CD4-positive, alpha-beta memory T cell (primary cell): ENCODE results near the gene HMX2. TPM values are rescaled to one million over a fixed set of nuclear protein-coding genes. Genes with fewer than 3 reads are reported as not detected.
A peak's percentile ranks its signal among the peaks of the same experiment; 100 is the strongest.

Source experiments
- CTCF ChIA-PET: fragments of 350-600 bp; sonication (Branson Sonifier 250); formaldehyde crosslinking; loops from one replicate; lab custom pipeline; 2021; ENCODE audit warnings: inconsistent platforms; ENCODE audit not compliant: partially characterized antibody; lab: Charles Lee
- POLR2A ChIA-PET: fragments of 350-600 bp; sonication (Branson Sonifier 250); formaldehyde crosslinking; loops from one replicate; lab custom pipeline; 2021; ENCODE audit not compliant: partially characterized antibody; lab: Charles Lee
- DNase-seq, 5 donors: peaks; one replicate each; pipeline versions ENCODE4 v3.0.0 to v3.0.0-alpha.2; 2020 to 2022; ENCODE audit warnings: mixed read lengths in 1 of 5
- H3K27ac ChIP-seq: one replicate; pipeline ENCODE4 v1.7.0; 2013; ENCODE audit warnings: low read depth, low read length
- H3K27me3 ChIP-seq: 2 replicates; pipeline ENCODE4 v1.7.0; 2013; ENCODE audit warnings: mild to moderate bottlenecking, low read length, moderate library complexity; ENCODE audit not compliant: insufficient read depth
- H3K36me3 ChIP-seq: 2 replicates; pipeline ENCODE4 v1.7.0; 2013; ENCODE audit warnings: mild to moderate bottlenecking, low read length, moderate library complexity; ENCODE audit not compliant: insufficient read depth
- H3K4me1 ChIP-seq: 2 replicates; pipeline ENCODE4 v1.7.0; 2013; ENCODE audit warnings: mild to moderate bottlenecking, low read length, moderate library complexity; ENCODE audit not compliant: insufficient read depth
- H3K4me3 ChIP-seq, 2 donors: one replicate each; pipeline ENCODE4 v1.7.0; 2013; ENCODE audit warnings: low read length in 2 of 2, mild to moderate bottlenecking in 1 of 2
- H3K9me3 ChIP-seq, 2 donors: one replicate each; pipeline ENCODE4 v1.7.0; 2013; ENCODE audit warnings: low read length in 2 of 2, control low read depth in 1 of 2; ENCODE audit not compliant: control insufficient read depth in 1 of 2
- H3K27ac Mint-ChIP-seq, 7 donors: one replicate each; pipeline ENCODE4 v1.8.0; 2020 to 2021; ENCODE audit warnings: mixed read lengths in 7 of 7, mild to moderate bottlenecking in 6 of 7, inconsistent platforms in 3 of 7, moderate library complexity in 3 of 7
- H3K27me3 Mint-ChIP-seq, 2 donors: one replicate each; pipeline ENCODE4 v1.8.0; 2020 to 2021; ENCODE audit warnings: mixed read lengths in 2 of 2
- H3K36me3 Mint-ChIP-seq, 2 donors: one replicate each; pipeline ENCODE4 v1.8.0; 2020 to 2021; ENCODE audit warnings: mixed read lengths in 2 of 2, inconsistent platforms in 1 of 2, mild to moderate bottlenecking in 1 of 2
- H3K4me1 Mint-ChIP-seq, 4 donors: one replicate each; pipeline ENCODE4 v1.8.0; 2020 to 2021; ENCODE audit warnings: mixed read lengths in 4 of 4, mild to moderate bottlenecking in 1 of 4
- H3K4me3 Mint-ChIP-seq, 8 donors: one replicate each; pipeline ENCODE4 v1.8.0; 2020 to 2021; ENCODE audit warnings: mixed read lengths in 8 of 8, mild to moderate bottlenecking in 7 of 8, moderate library complexity in 6 of 8, inconsistent platforms in 3 of 8
- H3K9me3 Mint-ChIP-seq, 8 donors: one replicate each; pipeline ENCODE4 v1.8.0; 2020 to 2021; ENCODE audit warnings: mixed read lengths in 8 of 8, mild to moderate bottlenecking in 5 of 8, inconsistent platforms in 3 of 8, moderate library complexity in 1 of 8
- intact Hi-C: fragments of 100-400 bp; cut with micrococcal nuclease; formaldehyde crosslinking; loops from one replicate; pipeline ENCODE4 v1.15.1; 2023
- polyA plus RNA-seq, 2 donors: library from polyadenylated mRNA; unstranded; fragments of 300-500 nt; fragmentation: Illumina TruSeq; gene quantifications; one replicate each; pipeline ENCODE4 v1.2.3, GENCODE V29; 2021
- total RNA-seq, 2 experiments: library from RNA; stranded (reverse); gene quantifications; one replicate each; pipeline ENCODE4 v1.2.3, GENCODE V29; 2021

HMX2 gene
- total and polyA plus RNA-seq, 4 experiments from 2014 or later, result not detected

DNA sequence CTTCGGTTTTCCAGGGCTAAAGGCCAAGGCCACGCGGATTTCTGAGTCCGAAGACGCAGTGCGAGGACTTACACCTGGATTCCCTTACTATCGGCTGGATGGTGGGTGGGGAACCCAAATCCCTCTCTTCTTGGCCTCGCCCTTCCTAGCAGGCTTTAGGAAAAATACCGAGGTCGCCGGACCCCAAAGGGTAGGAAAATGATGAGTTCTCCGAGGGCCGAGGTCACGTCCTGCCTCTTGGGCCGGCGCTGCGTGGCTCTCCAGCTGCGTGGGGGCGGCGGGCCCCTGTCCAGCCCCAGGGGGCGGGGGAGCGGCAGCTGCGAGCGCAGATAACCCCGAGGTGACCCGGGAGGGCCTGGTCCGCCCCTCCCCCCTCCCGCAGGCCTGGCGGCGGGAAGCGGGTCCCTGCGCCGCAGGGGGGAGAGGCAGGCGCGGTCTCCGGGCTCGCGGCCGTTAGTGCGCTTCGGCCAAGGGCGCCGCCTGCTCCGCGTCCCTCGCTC, 13.0 kb upstream of the HMX2 start:
- Histone ChIP-seq H3K4me3 (peak overlapping the region in 1 of 2 donors; percentile 38), H3K27ac (no peak overlapping the region), H3K27me3 (peaks cover 54% of the 10 kb centered on the region), H3K9me3 (no peaks in the 10 kb centered on the region), H3K4me1 (peaks cover 57% of the 10 kb centered on the region), H3K36me3 (no peaks in the 10 kb centered on the region)
- Mint-ChIP-seq H3K4me1 (peaks cover 19 to 64% (median 40%) of the 10 kb centered on the region in 4 donors), H3K36me3 (peaks cover 0 to 3% of the 10 kb centered on the region in 2 donors), H3K27me3 (peaks cover 52 to 63% of the 10 kb centered on the region in 2 donors), H3K4me3 (peak overlapping the region in 5 of 8 donors; percentile 76 to 92 (median 83)), H3K9me3 (peaks cover 0 to 14% (median 0%) of the 10 kb centered on the region in 8 donors), H3K27ac (peak overlapping the region in 1 of 7 donors; percentile 87)
- ChIA-PET CTCF (interaction anchor here (1.8 to 4.9 kb wide), 6 partner anchors 15 to 428 kb away, joined by 4 to 52 read pairs (median 8); no protein-coding TSS in a partner anchor), POLR2A (no interaction called here)
- DNase-seq, result no peak
- intact Hi-C loops, result loop anchor here (10.0 kb wide), 1 partner anchor 570 kb away; the partner anchor contains the start of gene DMBT1

DNA sequence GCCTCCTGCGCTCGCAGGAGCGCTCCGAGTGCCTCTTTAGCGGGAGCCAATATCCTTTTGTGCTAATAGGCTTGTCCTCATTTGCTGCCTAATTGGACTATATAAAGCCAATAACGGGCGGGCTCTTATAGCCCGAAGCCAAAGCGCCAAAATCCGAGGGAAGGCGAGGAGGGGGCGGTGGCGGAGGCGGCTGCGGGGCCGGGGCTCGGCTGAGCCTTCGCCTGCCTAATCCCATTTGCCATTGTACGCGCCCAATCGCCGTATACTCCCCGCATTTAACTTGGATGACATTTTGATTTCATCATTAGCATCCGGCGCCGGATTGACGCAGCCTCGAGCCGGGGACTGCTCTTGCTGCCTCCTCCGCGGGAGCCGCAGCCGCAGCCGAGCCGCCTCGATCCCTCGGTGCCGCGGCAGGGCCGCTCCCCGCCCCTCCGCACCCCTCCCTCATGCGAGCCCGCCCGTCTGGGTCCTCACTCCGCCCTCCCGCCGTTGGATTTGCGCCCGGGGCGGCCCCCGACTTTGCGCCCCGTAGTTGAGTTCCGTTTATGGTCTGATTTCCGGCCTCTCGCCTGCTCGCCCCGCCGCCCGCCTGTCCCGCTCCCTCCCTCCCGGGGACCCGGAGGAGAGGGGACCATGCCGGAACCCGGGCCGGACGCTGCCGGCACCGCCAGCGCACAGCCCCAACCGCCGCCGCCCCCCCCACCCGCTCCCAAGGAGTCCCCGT, 12.4 kb upstream of the HMX2 start, which contains the start of gene HMX3:
HMX3 (plus strand) TSS at position 556 of the 727 bp plus-strand sequence; CDS start at position 637, 81 bp downstream.
- Mint-ChIP-seq H3K4me3 (peak within 1 kb of the TSS; percentile 74 to 92 (median 84)), H3K27me3 (peaks cover 52 to 63% of the 10 kb centered on the region in 2 donors), H3K36me3 (peaks cover 0 to 3% of the 10 kb centered on the region in 2 donors), H3K27ac (peak within 1 kb of the TSS in 2 of 7 donors; percentile 87 to 88), H3K9me3 (peaks cover 0 to 14% (median 0%) of the 10 kb centered on the region in 8 donors), H3K4me1 (peaks cover 23 to 71% (median 46%) of the 10 kb centered on the region in 4 donors)
- Histone ChIP-seq H3K27ac (no peak within 1 kb of the TSS), H3K27me3 (peaks cover 60% of the 10 kb centered on the region), H3K4me1 (peaks cover 63% of the 10 kb centered on the region), H3K4me3 (peak within 1 kb of the TSS in 1 of 2 donors; percentile 45), H3K36me3 (no peaks in the 10 kb centered on the region), H3K9me3 (no peaks in the 10 kb centered on the region)
- peak in 4 of 5 donors; percentile 48 to 57 (median 52) for DNase-seq
- ChIA-PET CTCF (interaction anchor here (4.9 kb wide), 1 partner anchor 423 kb away, joined by 52 read pairs; no protein-coding TSS in a partner anchor), POLR2A (no interaction called here)
- intact Hi-C loops, result loop anchor here (2.0 to 10.0 kb wide), 2 partner anchors 19 to 571 kb away; partner anchors contain the start of genes BUB3 and DMBT1

DNA sequence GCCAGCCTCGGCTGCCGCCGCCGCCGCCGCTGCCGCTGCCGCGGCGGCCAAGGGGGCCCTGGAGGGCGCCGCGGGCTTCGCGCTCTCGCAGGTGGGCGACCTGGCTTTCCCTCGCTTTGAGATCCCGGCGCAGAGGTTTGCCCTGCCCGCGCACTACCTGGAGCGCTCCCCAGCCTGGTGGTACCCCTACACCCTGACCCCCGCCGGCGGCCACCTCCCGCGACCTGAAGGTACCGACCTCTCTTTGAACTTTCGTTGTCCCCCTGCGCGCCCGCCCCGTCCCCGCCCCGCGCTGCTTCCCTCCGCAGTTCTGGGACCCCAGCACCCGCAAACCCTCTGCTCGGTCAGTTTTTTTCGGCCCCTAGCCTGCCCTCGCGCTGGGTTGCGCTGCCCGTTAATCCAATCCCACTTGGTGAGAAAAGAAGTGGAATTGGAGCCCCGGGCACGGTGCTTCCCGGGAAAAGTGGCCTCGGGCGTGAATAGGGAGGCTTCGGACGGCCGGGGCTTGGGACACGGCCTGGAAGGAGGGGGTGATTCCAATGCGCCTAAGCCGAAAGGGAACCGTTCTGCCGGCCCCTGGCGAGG, 11.6 kb upstream of the HMX2 start:
- peak in 1 of 5 donors; percentile 37 for DNase-seq
- H3K36me3 ChIP-seq, result no peaks in the 10 kb centered on the region
- no peak overlapping the region for H3K27ac ChIP-seq
- intact Hi-C loops, result loop anchor here (2.0 to 10.0 kb wide), 2 partner anchors 18 to 572 kb away; partner anchors contain the start of genes BUB3 and DMBT1
- Mint-ChIP-seq H3K27ac (peak overlapping the region in 1 of 7 donors; percentile 77), H3K9me3 (peaks cover 0 to 14% (median 0%) of the 10 kb centered on the region in 8 donors), H3K4me3 (peak overlapping the region; percentile 63 to 92 (median 84)), H3K27me3 (peaks cover 58 to 68% of the 10 kb centered on the region in 2 donors), H3K36me3 (peaks cover 0 to 3% of the 10 kb centered on the region in 2 donors), H3K4me1 (peaks cover 23 to 78% (median 48%) of the 10 kb centered on the region in 4 donors)
- ChIA-PET POLR2A (no interaction called here), CTCF (no interaction called here)
- H3K9me3 ChIP-seq, result no peaks in the 10 kb centered on the region
- H3K4me3 ChIP-seq, result peak overlapping the region in 1 of 2 donors; percentile 45
- peaks cover 67% of the 10 kb centered on the region for H3K4me1 ChIP-seq
- peaks cover 67% of the 10 kb centered on the region for H3K27me3 ChIP-seq

- Histone ChIP-seq H3K4me3 (peak overlapping the region in 1 of 2 donors; percentile 45), H3K9me3 (no peaks in the 10 kb centered on the region), H3K27ac (no peak overlapping the region), H3K36me3 (no peaks in the 10 kb centered on the region), H3K27me3 (peaks cover 71% of the 10 kb centered on the region), H3K4me1 (peaks cover 70% of the 10 kb centered on the region)
- H3K4me3 Mint-ChIP-seq, result peak overlapping the region; percentile 72 to 92 (median 85)
- peaks cover 0 to 3% of the 10 kb centered on the region in 2 donors for H3K36me3 Mint-ChIP-seq
- H3K9me3 Mint-ChIP-seq, result peaks cover 0 to 14% (median 0%) of the 10 kb centered on the region in 8 donors
- intact Hi-C loops, result loop anchor here (2.0 to 10.0 kb wide), 2 partner anchors 18 to 572 kb away; partner anchors contain the start of genes BUB3 and DMBT1
- H3K27ac Mint-ChIP-seq, result peak overlapping the region in 3 of 7 donors; percentile 37 to 88 (median 77)
- peaks cover 27 to 81% (median 50%) of the 10 kb centered on the region in 4 donors for H3K4me1 Mint-ChIP-seq
- ChIA-PET CTCF (no interaction called here), POLR2A (no interaction called here)
- peak in 3 of 5 donors; percentile 33 to 38 (median 36) for DNase-seq
- H3K27me3 Mint-ChIP-seq, result peaks cover 62 to 71% of the 10 kb centered on the region in 2 donors
Measured at GRCh38 chr10:123136806-123137642, 10.9 kb upstream of the HMX2 start.

- H3K4me3 ChIP-seq, result no peak overlapping the region
- Mint-ChIP-seq H3K27ac (peak overlapping the region in 2 of 7 donors; percentile 45 to 67), H3K9me3 (peaks cover 0 to 17% (median 0%) of the 10 kb centered on the region in 8 donors), H3K36me3 (peaks cover 0 to 1% of the 10 kb centered on the region in 2 donors), H3K4me3 (peak overlapping the region in 4 of 8 donors; percentile 26 to 78 (median 48)), H3K27me3 (peaks cover 57 to 66% of the 10 kb centered on the region in 2 donors), H3K4me1 (peaks cover 24 to 81% (median 49%) of the 10 kb centered on the region in 4 donors)
- H3K9me3 ChIP-seq, result no peaks in the 10 kb centered on the region
- POLR2A ChIA-PET, result interaction anchor here (1.0 kb wide), 1 partner anchor 12 kb away, joined by 3 read pairs; no protein-coding TSS in a partner anchor
- CTCF ChIA-PET, result interaction anchor here (1.1 to 3.9 kb wide), 3 partner anchors 8 to 21 kb away, joined by 3 to 15 read pairs (median 3); no protein-coding TSS in a partner anchor
- H3K27ac ChIP-seq, result no peak overlapping the region
- no peaks in the 10 kb centered on the region for H3K36me3 ChIP-seq
- DNase-seq, result no peak
- intact Hi-C loops, result loop anchor here (10.0 kb wide), 1 partner anchor 574 kb away; the partner anchor contains the start of gene DMBT1
- H3K27me3 ChIP-seq, result peaks cover 73% of the 10 kb centered on the region
- H3K4me1 ChIP-seq, result peaks cover 75% of the 10 kb centered on the region
Measured at GRCh38 chr10:123139165-123139520, 8.8 kb upstream of the HMX2 start.
